Right atrium auricular region (tissue), 2 donors: ENCODE results near the gene NPHP4. TPM values are rescaled to one million over a fixed set of nuclear protein-coding genes. Genes with fewer than 3 reads are reported as not detected.

ENCODE experiments used
- DNase-seq: peaks from one replicate; pipeline ENCODE4 v3.0.0-alpha.2; 2019; ENCODE audit warnings: low spot score
- H3K27ac ChIP-seq, 2 donors: fragments of 200-600 bp; sonication (generic); 1 replicate in 1 of 2; 2 replicates in 1 of 2; pipeline ENCODE4 v1.5.1; 2016 to 2019
- H3K27me3 ChIP-seq, 2 donors: fragments of 200-600 bp; sonication (generic); one replicate each; pipeline versions ENCODE4 v1.5.1 to v1.6.0; 2017 to 2019
- H3K36me3 ChIP-seq: fragments of 200-600 bp; sonication (generic); one replicate; pipeline ENCODE4 v1.5.1; 2016
- H3K4me1 ChIP-seq, 2 donors: fragments of 200-600 bp; sonication (generic); one replicate each; pipeline versions ENCODE4 v1.5.1 to v1.6.0; 2017 to 2019
- H3K4me3 ChIP-seq, 2 donors: fragments of 200-600 bp; sonication (generic); 1 replicate in 1 of 2; 2 replicates in 1 of 2; pipeline ENCODE4 v1.5.1; 2017 to 2019; ENCODE audit warnings: mild to moderate bottlenecking in 1 of 2, moderate library complexity in 1 of 2
- H3K9me3 ChIP-seq, 2 donors: fragments of 200-600 bp; sonication (generic); one replicate each; pipeline ENCODE4 v1.5.1; 2019
- total RNA-seq, 2 donors: library from RNA; depleted of rRNA; stranded (reverse); fragments of >200 nt; gene quantifications; one replicate each; pipeline ENCODE4 v1.1.0, GENCODE V29; 2016
- TF ChIP-seq, protein P1 (sequence below), 2 donors: fragments of 200-600 bp; sonication (generic); IDR thresholded peaks; one replicate each; pipeline ENCODE4 v1.5.1; 2019; ENCODE audit warnings: antibody characterized with exemption in 2 of 2

Gene NPHP4
- total RNA-seq, 2 donors from 2014 or later = 3.0 to 4.3 TPM

GRCh38 chr1:5868931-5869500, 123.2 kb downstream of the NPHP4 start:
- H3K4me3 ChIP-seq = no peak overlapping the region
- H3K9me3 ChIP-seq = no peaks in the 10 kb centered on the region
- H3K4me1 ChIP-seq = no peaks in the 10 kb centered on the region
- no peak for DNase-seq
- no peak overlapping the region for H3K27ac ChIP-seq
- peaks cover 27% of the 10 kb centered on the region for H3K36me3 ChIP-seq
- TF ChIP-seq, protein P1, sequence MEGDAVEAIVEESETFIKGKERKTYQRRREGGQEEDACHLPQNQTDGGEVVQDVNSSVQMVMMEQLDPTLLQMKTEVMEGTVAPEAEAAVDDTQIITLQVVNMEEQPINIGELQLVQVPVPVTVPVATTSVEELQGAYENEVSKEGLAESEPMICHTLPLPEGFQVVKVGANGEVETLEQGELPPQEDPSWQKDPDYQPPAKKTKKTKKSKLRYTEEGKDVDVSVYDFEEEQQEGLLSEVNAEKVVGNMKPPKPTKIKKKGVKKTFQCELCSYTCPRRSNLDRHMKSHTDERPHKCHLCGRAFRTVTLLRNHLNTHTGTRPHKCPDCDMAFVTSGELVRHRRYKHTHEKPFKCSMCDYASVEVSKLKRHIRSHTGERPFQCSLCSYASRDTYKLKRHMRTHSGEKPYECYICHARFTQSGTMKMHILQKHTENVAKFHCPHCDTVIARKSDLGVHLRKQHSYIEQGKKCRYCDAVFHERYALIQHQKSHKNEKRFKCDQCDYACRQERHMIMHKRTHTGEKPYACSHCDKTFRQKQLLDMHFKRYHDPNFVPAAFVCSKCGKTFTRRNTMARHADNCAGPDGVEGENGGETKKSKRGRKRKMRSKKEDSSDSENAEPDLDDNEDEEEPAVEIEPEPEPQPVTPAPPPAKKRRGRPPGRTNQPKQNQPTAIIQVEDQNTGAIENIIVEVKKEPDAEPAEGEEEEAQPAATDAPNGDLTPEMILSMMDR (IDR thresholded peaks at IDR 0.05) = no peak
- no peaks in the 10 kb centered on the region for H3K27me3 ChIP-seq

DNA sequence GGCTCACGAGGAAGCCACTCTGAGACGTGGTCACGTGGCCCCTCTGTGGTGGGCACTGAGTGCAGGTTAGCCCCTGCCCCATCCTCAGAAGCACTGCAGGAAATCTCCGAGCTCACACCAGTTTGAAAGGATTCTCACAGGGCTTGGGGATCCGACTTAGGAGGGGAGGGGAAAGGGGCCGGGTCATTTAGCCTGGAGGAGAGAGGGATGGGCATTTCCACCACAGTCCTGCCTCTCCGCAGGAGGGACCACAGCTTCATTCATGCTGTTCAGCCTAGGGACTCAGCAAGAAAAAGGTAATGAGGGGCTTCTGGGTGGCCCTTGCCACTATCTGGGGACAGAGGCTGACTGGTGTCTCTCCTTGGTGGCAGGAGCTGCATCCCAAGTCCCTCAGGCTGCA, 126.5 kb downstream of the NPHP4 start:
- Histone ChIP-seq H3K4me1 (no peaks in the 10 kb centered on the region), H3K9me3 (no peaks in the 10 kb centered on the region), H3K27ac (no peak overlapping the region), H3K27me3 (no peaks in the 10 kb centered on the region), H3K36me3 (peaks cover 14% of the 10 kb centered on the region), H3K4me3 (no peak overlapping the region)
- DNase-seq = no peak
- TF ChIP-seq, protein P1 (IDR thresholded peaks at IDR 0.05) = no peak

DNA sequence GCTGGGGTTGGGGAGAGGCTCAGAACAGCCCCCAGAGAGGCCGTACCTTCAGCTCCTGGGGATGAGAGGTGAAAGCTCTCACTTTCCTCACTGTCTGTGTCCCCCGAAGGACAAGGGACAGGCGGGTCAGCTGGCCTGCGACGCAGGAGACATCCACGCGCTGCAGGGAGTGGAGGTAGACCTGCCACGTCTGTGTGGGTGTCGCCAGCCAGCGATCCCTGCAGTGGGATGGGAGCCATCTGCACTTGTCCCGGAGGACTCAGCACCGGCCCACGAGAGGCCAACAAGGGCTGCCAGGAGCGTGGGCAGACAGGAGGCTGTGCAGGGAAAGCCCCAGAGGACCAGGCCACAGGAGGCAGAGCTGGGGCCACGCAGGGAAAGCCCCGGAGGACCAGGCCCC, 127.2 kb downstream of the NPHP4 start:
- H3K36me3 ChIP-seq = peaks cover 12% of the 10 kb centered on the region
- no peak for DNase-seq
- H3K4me1 ChIP-seq = no peaks in the 10 kb centered on the region
- TF ChIP-seq, protein P1 (IDR thresholded peaks at IDR 0.05) = no peak
- no peak overlapping the region for H3K4me3 ChIP-seq
- H3K27ac ChIP-seq = no peak overlapping the region
- H3K27me3 ChIP-seq = no peaks in the 10 kb centered on the region
- no peaks in the 10 kb centered on the region for H3K9me3 ChIP-seq

- Histone ChIP-seq H3K4me1 (no peaks in the 10 kb centered on the region), H3K4me3 (no peak overlapping the region), H3K36me3 (peaks cover 12% of the 10 kb centered on the region), H3K9me3 (no peaks in the 10 kb centered on the region), H3K27ac (no peak overlapping the region), H3K27me3 (no peaks in the 10 kb centered on the region)
- no peak for DNase-seq
- TF ChIP-seq, protein P1 (IDR thresholded peaks at IDR 0.05) = no peak
These were observed 128.0 kb downstream of the NPHP4 start for GRCh38 chr1:5864256-5864655.

DNA sequence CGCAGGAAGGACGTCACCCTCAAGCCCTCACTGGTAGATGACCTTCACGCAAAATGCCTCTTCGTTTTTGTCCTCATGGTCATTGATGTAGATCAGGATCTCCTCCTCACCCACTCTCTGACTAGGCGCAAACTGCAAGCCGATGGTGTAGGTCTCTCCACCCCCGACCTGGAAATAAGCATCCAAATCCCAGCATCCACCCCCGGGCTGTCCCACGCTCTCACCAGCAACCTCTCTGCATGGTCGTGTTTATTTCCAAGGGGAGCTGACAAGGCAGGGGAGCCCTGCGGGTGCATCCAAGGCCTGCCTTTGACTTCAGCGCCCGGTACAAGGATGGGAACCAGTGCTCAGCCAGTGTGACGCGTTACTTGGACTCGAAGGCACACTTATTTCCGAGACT, 129.0 kb downstream of the NPHP4 start:
- H3K36me3 ChIP-seq = peaks cover 12% of the 10 kb centered on the region

More for the DNA sequence above, 129.0 kb downstream of the NPHP4 start:
- no peaks in the 10 kb centered on the region for H3K27me3 ChIP-seq
- H3K4me3 ChIP-seq = no peak overlapping the region
- H3K27ac ChIP-seq = no peak overlapping the region
- no peaks in the 10 kb centered on the region for H3K4me1 ChIP-seq
- TF ChIP-seq, protein P1 (IDR thresholded peaks at IDR 0.05) = no peak
- no peak for DNase-seq
- no peaks in the 10 kb centered on the region for H3K9me3 ChIP-seq
